ENCODE measurements around the gene LYPD6B.

Gene LYPD6B

GRCh38 chr2:149213764-149214493 lies 175.4 kb downstream of the LYPD6B start:
- no peak for TF ChIP-seq CTCF (IDR thresholded peaks at IDR 0.05; ENCODE audit: insufficient read depth, low read length, poor library complexity, severe bottlenecking)
- no peak for TF ChIP-seq EZH2phosphoT487 (conservative IDR thresholded peaks at IDR 0.05; ENCODE audit: low read length)
- Histone ChIP-seq H3K27me3 (ENCODE audit: low read length) (no peaks in the 10 kb centered on the region), H3K4me2 (ENCODE audit: low read depth, low read length, poor library complexity, severe bottlenecking) (no peak overlapping the region)

GRCh38 chr2:149218497-149218896 lies 180.0 kb downstream of the LYPD6B start:
- Histone ChIP-seq H3K36me3 (ENCODE audit: low read length) (0 out of 2 replicates have a peak, but pooled peaks cover under 1% of the 10 kb centered on the region), H3K79me2 (ENCODE audit: insufficient read depth, low read length) (no peaks in the 10 kb centered on the region), H3K4me3 (ENCODE audit: insufficient read depth, low read length, poor library complexity, severe bottlenecking) (no peak overlapping the region), H3K27ac (ENCODE audit: low read depth, low read length) (no peak overlapping the region), H3K9me2 (replicated peaks; ENCODE audit: insufficient read depth, low read length) (no peaks in the 10 kb centered on the region), H3K27me3 (ENCODE audit: low read length) (no peaks in the 10 kb centered on the region), H3K4me2 (ENCODE audit: low read depth, low read length, poor library complexity, severe bottlenecking) (no peak overlapping the region), H3F3A (ENCODE audit: insufficient read depth) (no peaks in the 10 kb centered on the region), H3K9ac (ENCODE audit: low read length) (no peak overlapping the region), H4K20me1 (ENCODE audit: low read depth, low read length) (no peaks in the 10 kb centered on the region), H2AFZ (ENCODE audit: low read depth, low read length, severe bottlenecking) (no peak overlapping the region), H3K9me3 (ENCODE audit: insufficient read depth, low read length) (no peaks in the 10 kb centered on the region)
- TF ChIP-seq CTCF (IDR thresholded peaks at IDR 0.05; ENCODE audit: insufficient read depth, low read length, poor library complexity, severe bottlenecking) (no peak), EZH2phosphoT487 (conservative IDR thresholded peaks at IDR 0.05; ENCODE audit: low read length) (no peak)

More at GRCh38 chr2:149213764-149214493, 175.4 kb downstream of the LYPD6B start:
- Histone ChIP-seq H3K79me2 (ENCODE audit: insufficient read depth, low read length) (no peaks in the 10 kb centered on the region), H3K36me3 (ENCODE audit: low read length) (0 out of 2 replicates have a peak, but pooled peaks cover 5% of the 10 kb centered on the region), H3F3A (ENCODE audit: insufficient read depth) (no peaks in the 10 kb centered on the region), H3K9me3 (ENCODE audit: insufficient read depth, low read length) (no peaks in the 10 kb centered on the region), H3K27ac (ENCODE audit: low read depth, low read length) (no peak overlapping the region), H3K9me2 (replicated peaks; ENCODE audit: insufficient read depth, low read length) (no peaks in the 10 kb centered on the region), H3K4me3 (ENCODE audit: insufficient read depth, low read length, poor library complexity, severe bottlenecking) (no peak overlapping the region), H3K9ac (ENCODE audit: low read length) (no peak overlapping the region), H2AFZ (ENCODE audit: low read depth, low read length, severe bottlenecking) (no peak overlapping the region), H4K20me1 (ENCODE audit: low read depth, low read length) (no peaks in the 10 kb centered on the region)

- Histone ChIP-seq H3K9ac (ENCODE audit: low read length) (no peak overlapping the region), H2AFZ (ENCODE audit: low read depth, low read length, severe bottlenecking) (no peak overlapping the region), H3K27me3 (ENCODE audit: low read length) (no peaks in the 10 kb centered on the region), H3K9me2 (replicated peaks; ENCODE audit: insufficient read depth, low read length) (no peaks in the 10 kb centered on the region), H3K9me3 (ENCODE audit: insufficient read depth, low read length) (no peaks in the 10 kb centered on the region), H3K36me3 (ENCODE audit: low read length) (no peaks in the 10 kb centered on the region), H4K20me1 (ENCODE audit: low read depth, low read length) (no peaks in the 10 kb centered on the region), H3K4me3 (ENCODE audit: insufficient read depth, low read length, poor library complexity, severe bottlenecking) (no peak overlapping the region), H3K27ac (ENCODE audit: low read depth, low read length) (no peak overlapping the region), H3K4me2 (ENCODE audit: low read depth, low read length, poor library complexity, severe bottlenecking) (no peak overlapping the region), H3F3A (ENCODE audit: insufficient read depth) (no peaks in the 10 kb centered on the region), H3K79me2 (ENCODE audit: insufficient read depth, low read length) (no peaks in the 10 kb centered on the region)
- TF ChIP-seq EZH2phosphoT487 (conservative IDR thresholded peaks at IDR 0.05; ENCODE audit: low read length) (no peak), CTCF (IDR thresholded peaks at IDR 0.05; ENCODE audit: insufficient read depth, low read length, poor library complexity, severe bottlenecking) (no peak)
Observed at GRCh38 chr2:149219856-149220255, 181.4 kb downstream of the LYPD6B start.
